Measurements from ENCODE around the gene MAP7D1. TPM values are rescaled to one million over a fixed set of nuclear protein-coding genes. Genes with fewer than 3 reads are reported as not detected.

MAP7D1 gene
- 114 TPM for total RNA-seq
- long read RNA-seq, transcript MAP7D1-201 (16 exons, 3,456 nt), result minor isoform, 13 of 151 reads
- long read RNA-seq, transcript MAP7D1-203 (18 exons, 3,238 nt), result major isoform, 19 of 151 reads
- long read RNA-seq, partial matches to known transcripts, result 49 of 151 reads
- long read RNA-seq, other reads (novel, unspliced or antisense), result 66 of 151 reads

DNA sequence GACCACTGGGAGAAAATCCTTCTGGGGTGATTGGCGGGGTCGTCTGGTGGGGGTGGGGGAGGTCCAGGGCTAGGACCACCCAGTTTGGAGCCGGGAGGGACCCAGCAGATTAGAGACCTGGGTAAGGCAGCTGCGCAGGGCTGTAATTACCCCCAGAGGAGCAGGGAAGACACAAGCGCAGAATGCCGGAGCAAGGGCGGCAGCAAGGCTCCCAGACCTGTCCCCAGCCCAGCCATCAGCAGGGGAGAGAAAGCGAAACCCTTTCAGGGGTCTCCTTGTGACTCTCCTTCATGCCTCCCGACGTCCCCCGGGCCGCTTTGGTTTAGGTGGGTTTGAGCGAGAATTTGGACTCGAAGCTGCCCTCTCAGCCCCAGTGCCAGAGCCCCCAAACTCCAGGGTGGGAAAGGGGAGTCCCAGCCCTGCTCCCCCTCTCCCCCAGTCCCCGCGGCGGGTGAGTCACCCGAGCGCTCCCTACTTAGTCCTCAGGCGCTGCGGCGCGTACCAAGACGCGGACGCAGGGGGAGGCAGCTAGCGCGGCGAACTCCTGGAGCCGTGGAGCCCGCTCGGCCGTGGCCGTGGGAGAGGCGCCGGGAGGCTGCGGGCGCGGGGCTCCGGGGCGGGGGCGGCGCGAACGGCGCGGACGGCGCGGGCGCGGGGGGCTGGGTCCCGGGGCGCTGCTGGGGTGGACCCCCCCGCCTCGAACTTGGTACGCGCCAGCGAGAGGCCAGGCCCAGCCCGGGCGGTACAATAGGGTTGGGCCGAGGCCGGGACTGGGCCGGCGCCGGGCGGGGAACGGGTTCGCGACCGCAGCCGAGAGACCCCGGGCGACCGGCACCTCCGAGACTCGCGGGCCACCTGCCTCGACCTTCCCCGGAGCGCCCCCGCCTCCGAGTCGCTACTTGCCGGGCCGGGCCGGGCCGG lies at the start of gene MAP7D1:
TSS of gene MAP7D1 (plus strand) at position 753 of the 921 bp plus-strand sequence. CDS start 258 bp downstream, outside the sequence.
- ATAC-seq, result peak; percentile 85
- no peaks in the 10 kb centered on the region for H3K27me3 ChIP-seq
- peak within 1 kb of the TSS; percentile 97 for H3K4me3 ChIP-seq
- intact Hi-C loops (cut with DNase I), result no loop called here
- H3K4me1 ChIP-seq, result peaks cover 65% of the 10 kb centered on the region
- no peaks in the 10 kb centered on the region for H3K9me3 ChIP-seq
- peak within 1 kb of the TSS; percentile 99 for H3K27ac ChIP-seq
- DNase-seq, result peak; percentile 95
- H3K36me3 ChIP-seq, result no peaks in the 10 kb centered on the region
- TF ChIP-seq CTCF (IDR thresholded peaks at IDR 0.05), result no peak

DNA sequence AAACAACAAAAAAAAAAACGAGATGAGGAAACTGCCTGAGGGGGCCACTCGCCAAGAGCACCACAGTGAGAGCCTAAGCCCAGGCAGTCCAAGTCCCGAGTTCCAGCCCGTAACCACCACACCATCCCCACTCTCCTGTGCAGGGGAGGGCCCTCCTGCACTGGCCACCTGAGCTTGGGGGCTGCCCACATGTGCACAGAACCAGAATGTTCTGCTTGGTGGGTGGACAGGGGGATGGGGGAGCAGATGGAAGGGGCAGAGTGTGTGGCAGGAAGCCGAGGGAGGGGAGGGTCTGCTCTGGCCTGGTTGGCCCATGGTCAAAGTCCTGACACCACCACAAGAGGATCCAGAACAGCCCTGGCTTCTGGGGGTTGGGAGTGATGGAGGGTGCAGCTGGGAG lies 49.7 kb upstream of the MAP7D1 start:
- Histone ChIP-seq H3K4me3 (no peak overlapping the region), H3K4me1 (no peaks in the 10 kb centered on the region), H3K36me3 (no peaks in the 10 kb centered on the region), H3K27me3 (no peaks in the 10 kb centered on the region), H3K27ac (no peak overlapping the region), H3K9me3 (no peaks in the 10 kb centered on the region)
- ATAC-seq (peak; percentile 6), DNase-seq (no peak)
- intact Hi-C loops (cut with DNase I), result no loop called here
- TF ChIP-seq CTCF (IDR thresholded peaks at IDR 0.05), result no peak

DNA sequence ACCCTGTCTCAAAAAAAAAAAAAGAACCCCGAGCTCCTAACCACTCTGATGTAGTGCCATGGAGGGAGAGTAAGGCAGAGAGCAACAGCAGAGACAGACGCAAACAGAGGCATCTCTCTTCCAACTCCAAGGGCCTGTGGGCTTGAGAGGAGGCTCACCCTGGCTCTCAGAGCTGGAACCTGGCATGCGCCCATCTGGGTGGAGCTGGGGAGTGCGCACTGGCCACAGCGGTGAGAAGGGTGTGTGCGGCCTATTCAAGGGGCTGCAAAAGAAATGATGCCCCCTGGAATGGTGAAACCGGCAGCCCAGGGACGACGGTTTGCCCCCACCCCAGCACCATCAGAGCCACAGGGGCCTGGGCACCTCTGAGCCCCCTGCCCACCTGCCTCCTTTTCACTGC lies 48.6 kb upstream of the MAP7D1 start:
- DNase-seq (no peak), ATAC-seq (peak; percentile 52)
- H3K9me3 ChIP-seq, result no peaks in the 10 kb centered on the region
- H3K4me1 ChIP-seq, result no peaks in the 10 kb centered on the region
- no peaks in the 10 kb centered on the region for H3K27me3 ChIP-seq
- no peaks in the 10 kb centered on the region for H3K36me3 ChIP-seq
- intact Hi-C loops (cut with DNase I), result no loop called here
- no peak for TF ChIP-seq CTCF (IDR thresholded peaks at IDR 0.05)
- no peak overlapping the region for H3K4me3 ChIP-seq
- H3K27ac ChIP-seq, result no peak overlapping the region

- ATAC-seq (no peak), DNase-seq (no peak)
- no peak overlapping the region for H3K4me3 ChIP-seq
- no peak for TF ChIP-seq CTCF (IDR thresholded peaks at IDR 0.05)
- no peaks in the 10 kb centered on the region for H3K9me3 ChIP-seq
- no peaks in the 10 kb centered on the region for H3K4me1 ChIP-seq
- H3K36me3 ChIP-seq, result no peaks in the 10 kb centered on the region
- H3K27ac ChIP-seq, result no peak overlapping the region
- no peaks in the 10 kb centered on the region for H3K27me3 ChIP-seq
- intact Hi-C loops (cut with DNase I), result no loop called here
Observed at GRCh38 chr1:36108314-36108713, 47.6 kb upstream of the MAP7D1 start.

- Histone ChIP-seq H3K27ac (no peak overlapping the region), H3K36me3 (no peaks in the 10 kb centered on the region), H3K4me1 (no peaks in the 10 kb centered on the region), H3K27me3 (no peaks in the 10 kb centered on the region), H3K9me3 (no peaks in the 10 kb centered on the region), H3K4me3 (no peak overlapping the region)
- DNase-seq, result no peak
- TF ChIP-seq CTCF (IDR thresholded peaks at IDR 0.05), result no peak
- ATAC-seq, result peak; percentile 11
- intact Hi-C loops (cut with DNase I), result no loop called here
Observed at GRCh38 chr1:36109041-36109679, 46.8 kb upstream of the MAP7D1 start.
